Mesenchymal stem cell (in vitro differentiated cells and primary cell): ENCODE measurements around the gene PIK3R1.

Source experiments
- DNase-seq: peaks from one replicate; pipeline ENCODE4 v3.0.0-alpha.2; 2013
- H2AFZ ChIP-seq: one replicate; pipeline ENCODE4 v1.6.1; 2013; ENCODE audit warnings: low read depth, mild to moderate bottlenecking, control low read depth, inconsistent platforms, low read length, moderate library complexity
- H2AK5ac ChIP-seq: 2 replicates; pipeline ENCODE4 v1.6.1; 2013; ENCODE audit warnings: low read length, moderate library complexity, mild to moderate bottlenecking, inconsistent platforms; ENCODE audit not compliant: severe bottlenecking
- H2BK120ac ChIP-seq: one replicate; pipeline ENCODE4 v1.6.1; 2013; ENCODE audit warnings: low read depth, mild to moderate bottlenecking, inconsistent platforms, low read length, moderate library complexity
- H2BK12ac ChIP-seq, 2 experiments: one replicate each; pipeline ENCODE4 v1.6.1; 2013; ENCODE audit warnings: inconsistent platforms in 2 of 2, low read length in 2 of 2, mild to moderate bottlenecking in 2 of 2, moderate library complexity in 2 of 2, control low read depth in 1 of 2
- H2BK15ac ChIP-seq: one replicate; pipeline ENCODE4 v1.6.1; 2013; ENCODE audit warnings: mild to moderate bottlenecking, low read depth, inconsistent platforms; ENCODE audit not compliant: poor library complexity, severe bottlenecking
- H2BK5ac ChIP-seq: 2 replicates; pipeline ENCODE4 v1.6.1; 2013; ENCODE audit warnings: low read depth, mild to moderate bottlenecking, low read length, control low read depth, inconsistent platforms; ENCODE audit not compliant: poor library complexity, severe bottlenecking
- H3K14ac ChIP-seq, 2 experiments: one replicate each; pipeline ENCODE4 v1.6.1; 2013; ENCODE audit warnings: inconsistent platforms in 2 of 2, low read length in 2 of 2, control low read depth in 1 of 2, mild to moderate bottlenecking in 1 of 2, moderate library complexity in 1 of 2
- H3K18ac ChIP-seq, 2 experiments: one replicate each; pipeline ENCODE4 v1.6.1; 2013; ENCODE audit warnings: inconsistent platforms in 2 of 2, low read length in 2 of 2, control low read depth in 1 of 2, low read depth in 1 of 2, mild to moderate bottlenecking in 1 of 2
- H3K23ac ChIP-seq, 2 experiments: one replicate each; pipeline ENCODE4 v1.6.1; 2013; ENCODE audit warnings: inconsistent platforms in 2 of 2, low read length in 2 of 2, mild to moderate bottlenecking in 2 of 2, moderate library complexity in 2 of 2, control low read depth in 1 of 2
- H3K27ac ChIP-seq: 2 replicates; pipeline ENCODE4 v1.5.1; 2013; ENCODE audit warnings: mild to moderate bottlenecking, moderate library complexity, low read length, control low read depth, inconsistent platforms; ENCODE audit not compliant: poor library complexity, severe bottlenecking
- H3K27me3 ChIP-seq, 2 experiments: 2 replicates each; pipeline versions ENCODE4 v1.6.1 to v1.7.0; 2013; ENCODE audit warnings: low read length in 2 of 2, mild to moderate bottlenecking in 2 of 2, moderate library complexity in 2 of 2, control low read depth in 1 of 2, inconsistent platforms in 1 of 2; ENCODE audit not compliant: control insufficient read depth in 1 of 2, insufficient read depth in 1 of 2
- H3K36me3 ChIP-seq, 2 experiments: 2 replicates each; pipeline versions ENCODE4 v1.6.1 to v1.7.0; 2013; ENCODE audit warnings: low read length in 2 of 2, control low read depth in 1 of 2, inconsistent platforms in 1 of 2, low read depth in 1 of 2, mild to moderate bottlenecking in 1 of 2; ENCODE audit not compliant: insufficient read depth in 2 of 2, control insufficient read depth in 1 of 2
- H3K4ac ChIP-seq, 2 experiments: one replicate each; pipeline ENCODE4 v1.6.1; 2013; ENCODE audit warnings: inconsistent platforms in 2 of 2, low read length in 2 of 2, mild to moderate bottlenecking in 2 of 2, moderate library complexity in 2 of 2, control low read depth in 1 of 2, low read depth in 1 of 2
- H3K4me1 ChIP-seq: 2 replicates; pipeline ENCODE4 v1.6.1; 2013; ENCODE audit warnings: low read depth, low read length, control low read depth; ENCODE audit not compliant: control insufficient read depth, insufficient read depth
- H3K4me2 ChIP-seq: 2 replicates; pipeline ENCODE4 v1.6.1; 2013; ENCODE audit warnings: low read length, mild to moderate bottlenecking, inconsistent platforms; ENCODE audit not compliant: poor library complexity, severe bottlenecking
- H3K4me3 ChIP-seq, 2 experiments: 2 replicates each; pipeline versions ENCODE4 v1.5.1 to v1.7.0; 2013; ENCODE audit warnings: low read length in 2 of 2, mild to moderate bottlenecking in 2 of 2, control low read depth in 1 of 2, low read depth in 1 of 2; ENCODE audit not compliant: insufficient read depth in 1 of 2
- H3K79me1 ChIP-seq: replicated peaks from 2 replicates; pipeline ENCODE4 v1.6.1; 2013; ENCODE audit warnings: mild to moderate bottlenecking, control low read depth, low read length, inconsistent platforms; ENCODE audit not compliant: poor library complexity, severe bottlenecking
- H3K9ac ChIP-seq: 2 replicates; pipeline ENCODE4 v1.7.0; 2013; ENCODE audit warnings: mild to moderate bottlenecking, low read length, moderate library complexity
- H3K9me3 ChIP-seq: 2 replicates; pipeline ENCODE4 v1.7.0; 2013; ENCODE audit warnings: mild to moderate bottlenecking, low read length; ENCODE audit not compliant: control insufficient read depth
- H4K8ac ChIP-seq: one replicate; pipeline ENCODE4 v1.6.1; 2013; ENCODE audit warnings: inconsistent platforms, mild to moderate bottlenecking, low read length, moderate library complexity
- H4K91ac ChIP-seq: one replicate; pipeline ENCODE4 v1.6.1; 2013; ENCODE audit warnings: mild to moderate bottlenecking, low read length, inconsistent platforms
- WGBS: methylation state at CpG from one replicate; pipeline ENCODE4 v1.1.7; 2013; ENCODE audit warnings: mixed read lengths; 5-methylcytosine and 5-hydroxymethylcytosine counted together

The PIK3R1 gene

GRCh38 chr5:68265347-68265746, 49.8 kb downstream of the PIK3R1 start:
- no peak for DNase-seq
- Histone ChIP-seq H2BK5ac (no peak overlapping the region), H3K36me3 (no peaks in the 10 kb centered on the region), H2BK12ac (peak overlapping the region in 1 of 2 experiments; percentile 6), H4K8ac (no peak overlapping the region), H3K18ac (no peak overlapping the region), H3K4ac (peak overlapping the region in 1 of 2 experiments; percentile 49), H3K4me3 (no peak overlapping the region), H3K79me1 (peaks cover 16% of the 10 kb centered on the region), H3K23ac (no peak overlapping the region), H3K4me1 (peaks cover 2% of the 10 kb centered on the region), H2BK120ac (no peak overlapping the region), H2AK5ac (no peak overlapping the region), H2BK15ac (no peak overlapping the region), H3K27me3 (no peaks in the 10 kb centered on the region), H3K27ac (no peak overlapping the region), H3K9me3 (no peaks in the 10 kb centered on the region), H4K91ac (no peak overlapping the region), H3K4me2 (no peak overlapping the region), H2AFZ (no peak overlapping the region), H3K9ac (peak overlapping the region; percentile 73), H3K14ac (no peak overlapping the region)
- WGBS, result 45% methylated on average over 1 of the region's 2 CpGs

- Histone ChIP-seq H3K14ac (no peak overlapping the region), H2AFZ (no peak overlapping the region), H3K4ac (no peak overlapping the region), H3K36me3 (no peaks in the 10 kb centered on the region), H4K91ac (no peak overlapping the region), H2BK120ac (no peak overlapping the region), H3K18ac (peak overlapping the region in 1 of 2 experiments; percentile 41), H3K9ac (peak overlapping the region; percentile 73), H2BK15ac (peak overlapping the region; percentile 73), H3K79me1 (peaks cover 16% of the 10 kb centered on the region), H3K23ac (no peak overlapping the region), H4K8ac (no peak overlapping the region), H2BK5ac (no peak overlapping the region), H3K4me2 (no peak overlapping the region), H3K27ac (no peak overlapping the region), H3K27me3 (no peaks in the 10 kb centered on the region), H3K9me3 (no peaks in the 10 kb centered on the region), H3K4me3 (peak overlapping the region in 1 of 2 experiments; percentile 12), H3K4me1 (peaks cover 2% of the 10 kb centered on the region), H2BK12ac (no peak overlapping the region), H2AK5ac (no peak overlapping the region)
- peak; percentile 37 for DNase-seq
- 98% methylated on average over 1 of the region's 3 CpGs for WGBS
These were observed 50.4 kb downstream of the PIK3R1 start for GRCh38 chr5:68265822-68266395.

GRCh38 chr5:68266457-68266856, 50.9 kb downstream of the PIK3R1 start:
- Histone ChIP-seq H3K4me1 (peaks cover 2% of the 10 kb centered on the region), H3K27ac (no peak overlapping the region), H3K4me3 (peak overlapping the region in 1 of 2 experiments; percentile 12), H3K79me1 (peaks cover 16% of the 10 kb centered on the region), H3K18ac (no peak overlapping the region), H3K23ac (no peak overlapping the region), H3K36me3 (no peaks in the 10 kb centered on the region), H2BK12ac (no peak overlapping the region), H2BK120ac (no peak overlapping the region), H4K91ac (no peak overlapping the region), H2BK15ac (no peak overlapping the region), H2BK5ac (no peak overlapping the region), H3K14ac (no peak overlapping the region), H2AFZ (no peak overlapping the region), H2AK5ac (no peak overlapping the region), H3K4me2 (no peak overlapping the region), H4K8ac (no peak overlapping the region), H3K27me3 (no peaks in the 10 kb centered on the region), H3K9ac (peak overlapping the region; percentile 73), H3K4ac (no peak overlapping the region), H3K9me3 (no peaks in the 10 kb centered on the region)
- DNase-seq, result peak; percentile 33
- WGBS, result 100% methylated on average over 1 of the region's 1 CpG

- Histone ChIP-seq H3K9me3 (no peaks in the 10 kb centered on the region), H3K27ac (no peak overlapping the region), H3K27me3 (no peaks in the 10 kb centered on the region), H3K9ac (peak overlapping the region; percentile 73), H3K4ac (no peak overlapping the region), H3K36me3 (no peaks in the 10 kb centered on the region), H4K91ac (no peak overlapping the region), H4K8ac (no peak overlapping the region), H2BK15ac (no peak overlapping the region), H3K23ac (no peak overlapping the region), H3K18ac (no peak overlapping the region), H2AFZ (no peak overlapping the region), H3K4me1 (peaks cover 2% of the 10 kb centered on the region), H2AK5ac (no peak overlapping the region), H3K4me3 (peak overlapping the region in 1 of 2 experiments; percentile 9), H3K4me2 (no peak overlapping the region), H3K14ac (no peak overlapping the region), H2BK12ac (no peak overlapping the region), H3K79me1 (peaks cover 18% of the 10 kb centered on the region), H2BK5ac (no peak overlapping the region), H2BK120ac (no peak overlapping the region)
- no peak for DNase-seq
- WGBS, result 62% methylated on average over 2 of the region's 4 CpGs
These were observed 51.5 kb downstream of the PIK3R1 start for GRCh38 chr5:68267066-68267465.
